Measurements from ENCODE around the gene EVA1A.

Gene EVA1A

GRCh38 chr2:75600461-75601011 is 39.8 kb upstream of the EVA1A start:
- DNase-seq (ENCODE audit: low spot score): no peak
- in situ Hi-C loops (cut with MboI; ENCODE audit: low pct_unique_long_range_greater_than_20kb, low sequenced_read_pairs, unreplicated experiment): loop anchor here (25.0 kb wide), 3 partner anchors 138 to 688 kb away; no protein-coding TSS in a partner anchor
- no peak for TF ChIP-seq CTCF (IDR thresholded peaks at IDR 0.05; ENCODE audit: extremely low read depth, insufficient read depth, missing control alignments)

GRCh38 chr2:75598589-75599155 is 37.9 kb upstream of the EVA1A start:
- no peak for DNase-seq (ENCODE audit: low spot score)
- no peak for TF ChIP-seq CTCF (IDR thresholded peaks at IDR 0.05; ENCODE audit: extremely low read depth, insufficient read depth, missing control alignments)
- in situ Hi-C loops (cut with MboI; ENCODE audit: low pct_unique_long_range_greater_than_20kb, low sequenced_read_pairs, unreplicated experiment): no loop called here

GRCh38 chr2:75597949-75598348 is 37.2 kb upstream of the EVA1A start:
- no peak for DNase-seq (ENCODE audit: low spot score)
- in situ Hi-C loops (cut with MboI; ENCODE audit: low pct_unique_long_range_greater_than_20kb, low sequenced_read_pairs, unreplicated experiment): no loop called here
- no peak for TF ChIP-seq CTCF (IDR thresholded peaks at IDR 0.05; ENCODE audit: extremely low read depth, insufficient read depth, missing control alignments)

DNA sequence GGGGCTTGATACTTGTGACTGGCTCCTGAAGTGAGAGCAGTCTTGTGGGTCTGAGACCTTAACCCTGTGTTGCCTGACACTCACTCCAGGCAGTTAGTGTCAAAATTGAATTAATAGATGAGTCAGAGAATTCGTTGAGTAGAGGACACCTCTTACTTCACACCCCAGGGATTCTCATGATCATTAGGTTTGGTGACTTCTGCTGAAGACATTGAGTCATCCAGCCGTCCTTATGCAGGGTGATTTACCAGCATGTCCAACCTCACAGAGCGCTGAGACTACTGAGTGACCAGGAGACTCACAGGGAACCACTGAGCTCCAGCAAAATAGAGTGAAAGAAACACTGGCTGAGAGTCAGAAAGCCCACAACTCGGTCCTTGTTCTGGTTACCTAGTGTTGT is 36.0 kb upstream of the EVA1A start:
- no peak for DNase-seq (ENCODE audit: low spot score)
- no peak for TF ChIP-seq CTCF (IDR thresholded peaks at IDR 0.05; ENCODE audit: extremely low read depth, insufficient read depth, missing control alignments)
- in situ Hi-C loops (cut with MboI; ENCODE audit: low pct_unique_long_range_greater_than_20kb, low sequenced_read_pairs, unreplicated experiment): no loop called here

- no peak for DNase-seq (ENCODE audit: low spot score)
These were observed 35.0 kb upstream of the EVA1A start for GRCh38 chr2:75595541-75596395.

DNA sequence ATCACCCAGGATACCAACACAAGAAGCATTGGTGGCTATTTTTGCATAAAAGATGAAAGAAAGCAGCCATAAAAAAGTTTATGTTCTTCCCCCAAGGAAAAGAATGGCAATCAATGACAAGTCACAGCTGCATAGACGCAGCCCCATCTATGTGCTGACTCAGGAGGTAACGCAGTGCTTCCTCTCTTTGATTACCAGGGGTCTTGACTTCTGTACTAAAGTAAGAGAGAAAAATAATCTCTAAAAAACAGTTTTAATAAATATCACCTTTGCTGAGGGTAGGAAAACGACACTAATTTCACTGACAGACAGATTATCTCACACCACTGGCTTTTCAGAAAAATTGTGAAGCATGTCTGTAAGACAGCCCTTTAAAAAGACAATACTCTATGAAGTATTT is 33.9 kb upstream of the EVA1A start:
- in situ Hi-C loops (cut with MboI; ENCODE audit: low pct_unique_long_range_greater_than_20kb, low sequenced_read_pairs, unreplicated experiment): no loop called here
- TF ChIP-seq CTCF (IDR thresholded peaks at IDR 0.05; ENCODE audit: extremely low read depth, insufficient read depth, missing control alignments): no peak
- DNase-seq (ENCODE audit: low spot score): no peak

More at GRCh38 chr2:75595541-75596395, 35.0 kb upstream of the EVA1A start:
- in situ Hi-C loops (cut with MboI; ENCODE audit: low pct_unique_long_range_greater_than_20kb, low sequenced_read_pairs, unreplicated experiment): no loop called here
- TF ChIP-seq CTCF (IDR thresholded peaks at IDR 0.05; ENCODE audit: extremely low read depth, insufficient read depth, missing control alignments): no peak
